ENCODE results near the gene PPP1R1A.

DNA sequence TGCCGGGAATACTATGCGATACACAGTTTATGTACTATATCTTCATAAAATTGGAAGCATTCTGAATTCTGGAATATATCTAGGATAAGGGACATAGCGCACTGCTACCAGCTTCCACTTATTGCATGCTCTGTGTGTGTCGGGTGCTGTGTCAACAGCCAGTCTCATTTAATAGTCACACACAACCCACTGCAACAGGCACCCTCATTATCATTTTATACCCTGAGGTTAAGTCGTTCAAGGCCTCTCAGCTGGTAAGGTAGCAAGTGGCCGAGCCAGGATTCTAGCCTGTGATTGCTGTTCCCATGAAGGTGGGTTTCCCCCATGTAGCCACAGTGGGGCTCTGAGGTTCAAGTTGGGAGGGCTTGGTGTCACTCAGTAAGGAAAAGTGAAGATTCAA is 7.0 kb downstream of the PPP1R1A start:
- TF ChIP-seq, protein P1, sequence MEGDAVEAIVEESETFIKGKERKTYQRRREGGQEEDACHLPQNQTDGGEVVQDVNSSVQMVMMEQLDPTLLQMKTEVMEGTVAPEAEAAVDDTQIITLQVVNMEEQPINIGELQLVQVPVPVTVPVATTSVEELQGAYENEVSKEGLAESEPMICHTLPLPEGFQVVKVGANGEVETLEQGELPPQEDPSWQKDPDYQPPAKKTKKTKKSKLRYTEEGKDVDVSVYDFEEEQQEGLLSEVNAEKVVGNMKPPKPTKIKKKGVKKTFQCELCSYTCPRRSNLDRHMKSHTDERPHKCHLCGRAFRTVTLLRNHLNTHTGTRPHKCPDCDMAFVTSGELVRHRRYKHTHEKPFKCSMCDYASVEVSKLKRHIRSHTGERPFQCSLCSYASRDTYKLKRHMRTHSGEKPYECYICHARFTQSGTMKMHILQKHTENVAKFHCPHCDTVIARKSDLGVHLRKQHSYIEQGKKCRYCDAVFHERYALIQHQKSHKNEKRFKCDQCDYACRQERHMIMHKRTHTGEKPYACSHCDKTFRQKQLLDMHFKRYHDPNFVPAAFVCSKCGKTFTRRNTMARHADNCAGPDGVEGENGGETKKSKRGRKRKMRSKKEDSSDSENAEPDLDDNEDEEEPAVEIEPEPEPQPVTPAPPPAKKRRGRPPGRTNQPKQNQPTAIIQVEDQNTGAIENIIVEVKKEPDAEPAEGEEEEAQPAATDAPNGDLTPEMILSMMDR (conservative IDR thresholded peaks at IDR 0.05; ENCODE audit: low read depth, low read length) = no peak
- no peak for TF ChIP-seq EZH2 (IDR thresholded peaks at IDR 0.05; ENCODE audit: borderline replicate concordance, low read depth, low read length, poor library complexity, severe bottlenecking)
